ENCODE results near the gene PTH1R.

The PTH1R gene

GRCh38 chr3:46875560-46875959 lies 2.0 kb upstream of the PTH1R start:
- WGBS, 2 experiments (ENCODE audit: insufficient coverage in 2 of 2) = 92 to 96% methylated on average over 4 to 7 of the region's 9 CpGs
- Histone ChIP-seq H3K4me3 (ENCODE audit: extremely low read depth, insufficient read depth, low read length, poor library complexity, severe bottlenecking) (no peak overlapping the region), H3K36me3 (ENCODE audit: control insufficient read depth, insufficient read depth, low read length) (no peaks in the 10 kb centered on the region), H3K4me1 (ENCODE audit: control insufficient read depth, insufficient read depth, low read length, poor library complexity, severe bottlenecking) (peaks cover 48% of the 10 kb centered on the region), H3K27ac (ENCODE audit: low read depth, low read length, severe bottlenecking) (no peak overlapping the region), H3K9me3 (ENCODE audit: control insufficient read depth, low read length) (no peaks in the 10 kb centered on the region)

GRCh38 chr3:46876313-46877300 lies 914 bp upstream of the PTH1R start:
- H3K36me3 ChIP-seq (ENCODE audit: control insufficient read depth, insufficient read depth, low read length) = no peaks in the 10 kb centered on the region
- no peak overlapping the region for H3K4me3 ChIP-seq (ENCODE audit: extremely low read depth, insufficient read depth, low read length, poor library complexity, severe bottlenecking)
- no peaks in the 10 kb centered on the region for H3K9me3 ChIP-seq (ENCODE audit: control insufficient read depth, low read length)
- peaks cover 48% of the 10 kb centered on the region for H3K4me1 ChIP-seq (ENCODE audit: control insufficient read depth, insufficient read depth, low read length, poor library complexity, severe bottlenecking)
- WGBS, 2 experiments (ENCODE audit: insufficient coverage in 2 of 2) = 82 to 86% methylated on average over 5 to 6 of the region's 10 CpGs
- peak overlapping the region; percentile 78 for H3K27ac ChIP-seq (ENCODE audit: low read depth, low read length, severe bottlenecking)

DNA sequence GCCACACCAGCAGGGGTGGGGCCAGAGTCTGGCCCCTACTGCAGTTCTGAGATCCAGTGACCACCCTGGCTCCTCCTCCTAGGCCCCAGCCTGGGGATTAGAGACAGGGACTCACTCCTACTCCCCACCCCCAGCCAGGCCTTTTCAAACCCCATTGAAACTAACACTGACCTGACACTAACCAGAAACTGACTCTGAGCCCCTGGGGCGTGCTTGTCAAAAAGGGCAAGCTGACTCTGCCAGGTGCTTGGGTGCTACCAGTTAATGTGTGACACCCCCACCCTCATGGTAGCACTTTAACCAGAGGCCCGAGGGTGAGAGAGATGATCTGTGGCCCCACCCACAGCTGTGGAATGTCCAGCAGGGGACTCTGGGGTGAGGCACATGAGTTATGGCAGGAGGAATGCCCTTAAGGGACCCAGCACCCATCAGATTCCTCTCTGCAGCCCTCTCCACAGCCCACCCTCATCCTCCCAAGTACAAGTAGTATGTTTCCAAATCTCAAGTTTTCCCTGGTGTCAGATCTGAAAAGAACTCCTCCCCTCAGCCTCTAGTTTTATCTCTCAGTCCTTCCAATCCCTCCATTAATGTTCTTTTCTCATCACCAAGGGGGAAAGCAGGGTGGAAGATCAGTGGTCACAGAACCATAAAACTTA lies 1.4 kb downstream of the PTH1R start:
- Histone ChIP-seq H3K4me1 (ENCODE audit: control insufficient read depth, insufficient read depth, low read length, poor library complexity, severe bottlenecking) (peaks cover 44% of the 10 kb centered on the region), H3K4me3 (ENCODE audit: extremely low read depth, insufficient read depth, low read length, poor library complexity, severe bottlenecking) (no peak overlapping the region), H3K36me3 (ENCODE audit: control insufficient read depth, insufficient read depth, low read length) (no peaks in the 10 kb centered on the region), H3K27ac (ENCODE audit: low read depth, low read length, severe bottlenecking) (peak overlapping the region; percentile 81), H3K9me3 (ENCODE audit: control insufficient read depth, low read length) (no peaks in the 10 kb centered on the region)
- 83% methylated on average over 1 of the region's 2 CpGs; no CpG with 5 or more reads in 1 of the 2 experiments for WGBS, 2 experiments (ENCODE audit: insufficient coverage in 2 of 2)

- Histone ChIP-seq H3K36me3 (ENCODE audit: control insufficient read depth, insufficient read depth, low read length) (no peaks in the 10 kb centered on the region), H3K9me3 (ENCODE audit: control insufficient read depth, low read length) (no peaks in the 10 kb centered on the region), H3K4me1 (ENCODE audit: control insufficient read depth, insufficient read depth, low read length, poor library complexity, severe bottlenecking) (peaks cover 45% of the 10 kb centered on the region), H3K27ac (ENCODE audit: low read depth, low read length, severe bottlenecking) (no peak overlapping the region), H3K4me3 (ENCODE audit: extremely low read depth, insufficient read depth, low read length, poor library complexity, severe bottlenecking) (peak overlapping the region; percentile 54)
- 22% methylated on average over 13 to 21 of the region's 29 CpGs for WGBS, 2 experiments (ENCODE audit: insufficient coverage in 2 of 2)
These were observed 3.5 kb downstream of the PTH1R start for GRCh38 chr3:46880884-46881595.

DNA sequence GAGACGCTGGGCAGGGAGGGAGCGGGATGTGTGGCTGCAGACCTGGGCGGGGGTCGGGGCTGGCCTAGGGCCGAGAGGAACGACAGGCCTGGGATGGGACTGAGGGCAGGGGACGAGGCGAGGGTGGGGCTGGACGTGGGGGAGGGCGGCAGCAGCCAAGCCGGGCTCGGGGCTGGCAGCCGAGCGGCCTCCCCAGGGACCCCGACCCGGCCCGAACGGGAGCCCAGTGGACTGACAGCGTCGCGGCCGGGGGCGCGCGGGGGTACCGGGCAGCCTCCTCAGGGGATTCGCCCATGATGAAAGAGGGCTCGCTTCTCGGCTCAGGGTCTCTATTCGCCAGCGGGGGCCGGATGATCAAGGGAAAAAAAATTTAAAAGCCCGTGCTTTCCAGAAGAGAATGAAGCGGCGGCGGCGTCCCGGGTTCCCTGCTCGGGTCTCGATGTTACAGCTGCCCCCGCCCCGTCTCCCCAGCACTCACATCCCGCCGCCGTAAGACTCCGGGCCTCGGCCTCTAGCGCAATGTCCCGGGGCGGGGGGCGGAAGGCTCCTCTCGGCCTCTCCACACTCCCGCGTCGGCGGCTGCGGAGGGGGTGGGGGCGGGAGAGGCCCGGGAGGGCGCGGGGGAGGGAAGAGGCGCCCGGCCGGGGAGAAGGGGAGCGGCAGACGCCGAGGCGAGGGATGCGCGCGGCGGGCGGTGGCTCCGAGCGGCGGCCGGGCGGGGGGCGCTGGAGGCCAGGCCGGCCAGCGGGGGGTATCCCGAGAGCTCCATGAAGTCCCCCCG lies 4.3 kb downstream of the PTH1R start:
- no peaks in the 10 kb centered on the region for H3K36me3 ChIP-seq (ENCODE audit: control insufficient read depth, insufficient read depth, low read length)
- WGBS, 2 experiments (ENCODE audit: insufficient coverage in 2 of 2) = 0 to 1% methylated on average over 42 to 55 of the region's 83 CpGs
- no peaks in the 10 kb centered on the region for H3K9me3 ChIP-seq (ENCODE audit: control insufficient read depth, low read length)
- peak overlapping the region; percentile 54 for H3K4me3 ChIP-seq (ENCODE audit: extremely low read depth, insufficient read depth, low read length, poor library complexity, severe bottlenecking)
- H3K4me1 ChIP-seq (ENCODE audit: control insufficient read depth, insufficient read depth, low read length, poor library complexity, severe bottlenecking) = peaks cover 39% of the 10 kb centered on the region
- H3K27ac ChIP-seq (ENCODE audit: low read depth, low read length, severe bottlenecking) = no peak overlapping the region

DNA sequence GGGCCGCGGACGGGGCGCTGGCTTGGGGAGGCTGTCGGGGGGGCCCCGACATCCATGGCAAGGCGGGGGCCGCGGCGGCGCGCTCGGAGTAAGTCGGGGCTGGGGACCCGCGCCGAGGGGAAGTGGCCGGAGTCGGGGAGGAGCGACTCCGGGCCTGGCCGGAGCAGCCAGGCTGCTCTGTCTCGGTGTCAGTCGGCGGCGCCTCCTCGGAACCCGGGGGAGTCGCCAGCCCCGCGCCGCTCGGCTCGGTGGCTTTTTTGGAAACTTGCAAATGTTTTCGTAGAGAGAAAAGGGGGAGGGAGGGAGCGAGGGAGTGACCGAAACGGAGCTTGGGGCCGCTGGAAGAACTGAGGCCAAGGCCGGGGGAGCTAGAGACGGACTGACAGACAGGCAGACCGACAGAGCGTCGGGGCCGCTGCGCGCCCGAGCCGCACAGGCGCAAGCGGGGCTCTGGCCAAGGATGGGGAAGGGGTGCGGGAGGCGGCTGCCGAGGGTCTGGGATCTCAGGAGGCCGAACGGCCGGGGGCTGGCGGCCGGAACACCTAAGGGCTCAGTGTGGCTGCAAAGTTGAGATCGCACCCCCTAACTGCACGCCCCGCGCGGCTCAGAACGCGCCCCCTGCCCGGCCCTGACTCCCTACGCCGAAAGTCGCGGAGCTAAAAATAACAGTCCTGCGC lies 5.0 kb downstream of the PTH1R start:
- 0 to 1% methylated on average over 55 to 61 of the region's 72 CpGs for WGBS, 2 experiments (ENCODE audit: insufficient coverage in 2 of 2)
- H3K27ac ChIP-seq (ENCODE audit: low read depth, low read length, severe bottlenecking) = no peak overlapping the region
- peaks cover 32% of the 10 kb centered on the region for H3K4me1 ChIP-seq (ENCODE audit: control insufficient read depth, insufficient read depth, low read length, poor library complexity, severe bottlenecking)
- no peaks in the 10 kb centered on the region for H3K9me3 ChIP-seq (ENCODE audit: control insufficient read depth, low read length)
- no peaks in the 10 kb centered on the region for H3K36me3 ChIP-seq (ENCODE audit: control insufficient read depth, insufficient read depth, low read length)
- peak overlapping the region; percentile 54 for H3K4me3 ChIP-seq (ENCODE audit: extremely low read depth, insufficient read depth, low read length, poor library complexity, severe bottlenecking)

DNA sequence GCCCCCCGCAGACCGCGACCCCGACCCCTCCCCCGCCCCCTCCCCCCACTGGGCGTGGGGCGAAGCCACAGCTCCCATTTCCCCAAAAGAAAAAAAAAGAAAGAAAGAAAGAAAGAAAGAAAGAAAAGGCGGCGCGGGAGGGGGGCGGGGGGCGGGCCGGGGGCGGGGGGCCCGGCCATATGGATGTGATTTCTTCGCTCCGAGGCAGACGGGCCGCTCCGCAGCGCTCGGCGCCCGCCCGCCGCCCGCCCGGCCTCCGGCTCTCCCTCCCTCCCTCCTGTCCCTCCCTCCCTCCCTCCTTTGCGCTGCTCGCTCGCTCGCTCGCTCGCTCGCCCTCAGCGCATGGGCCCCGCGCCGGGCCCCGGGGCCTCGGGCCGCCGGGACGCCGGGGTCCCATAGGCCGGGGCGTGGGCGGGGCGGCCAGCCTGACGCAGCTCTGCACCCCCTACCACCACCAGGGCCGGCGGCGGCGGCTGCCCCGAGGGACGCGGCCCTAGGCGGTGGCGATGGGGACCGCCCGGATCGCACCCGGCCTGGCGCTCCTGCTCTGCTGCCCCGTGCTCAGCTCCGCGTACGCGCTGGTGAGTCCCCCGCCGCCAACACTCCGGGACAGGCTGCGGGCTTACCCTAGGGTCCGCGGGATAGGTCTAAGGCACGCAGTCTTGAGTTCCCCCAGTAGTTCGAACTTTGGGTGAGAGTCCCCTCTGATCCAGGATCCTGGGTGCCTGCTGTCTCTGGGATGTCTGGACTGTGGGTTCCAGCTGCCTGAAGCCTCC lies 5.7 kb downstream of the PTH1R start:
- 1% methylated on average over 38 to 45 of the region's 78 CpGs for WGBS, 2 experiments (ENCODE audit: insufficient coverage in 2 of 2)
- H3K4me3 ChIP-seq (ENCODE audit: extremely low read depth, insufficient read depth, low read length, poor library complexity, severe bottlenecking) = peak overlapping the region; percentile 54
- H3K9me3 ChIP-seq (ENCODE audit: control insufficient read depth, low read length) = no peaks in the 10 kb centered on the region
- peaks cover 26% of the 10 kb centered on the region for H3K4me1 ChIP-seq (ENCODE audit: control insufficient read depth, insufficient read depth, low read length, poor library complexity, severe bottlenecking)
- H3K27ac ChIP-seq (ENCODE audit: low read depth, low read length, severe bottlenecking) = no peak overlapping the region
- no peaks in the 10 kb centered on the region for H3K36me3 ChIP-seq (ENCODE audit: control insufficient read depth, insufficient read depth, low read length)

DNA sequence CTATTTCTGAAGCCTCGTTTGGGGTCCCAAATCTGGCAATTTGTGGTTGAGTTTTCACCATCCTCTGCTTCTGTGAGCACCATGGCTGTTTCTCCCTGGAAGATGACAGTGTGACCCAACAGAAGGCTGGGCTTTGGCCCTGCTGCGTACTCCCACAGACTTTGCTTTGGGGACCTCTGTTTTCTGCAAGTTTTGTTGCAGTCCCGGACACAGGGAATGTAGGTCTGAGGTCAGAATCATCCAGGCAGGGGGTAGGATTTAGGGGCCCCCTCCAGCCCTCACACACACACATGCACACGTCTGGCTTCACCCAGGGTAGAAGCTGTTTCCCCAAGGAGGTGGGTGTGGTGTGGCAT lies 6.3 kb downstream of the PTH1R start:
- WGBS, 2 experiments (ENCODE audit: insufficient coverage in 2 of 2) = 11 to 26% methylated on average over 3 of the region's 4 CpGs
- Histone ChIP-seq H3K36me3 (ENCODE audit: control insufficient read depth, insufficient read depth, low read length) (no peaks in the 10 kb centered on the region), H3K4me1 (ENCODE audit: control insufficient read depth, insufficient read depth, low read length, poor library complexity, severe bottlenecking) (peaks cover 25% of the 10 kb centered on the region), H3K4me3 (ENCODE audit: extremely low read depth, insufficient read depth, low read length, poor library complexity, severe bottlenecking) (peak overlapping the region; percentile 41), H3K9me3 (ENCODE audit: control insufficient read depth, low read length) (no peaks in the 10 kb centered on the region), H3K27ac (ENCODE audit: low read depth, low read length, severe bottlenecking) (no peak overlapping the region)

DNA sequence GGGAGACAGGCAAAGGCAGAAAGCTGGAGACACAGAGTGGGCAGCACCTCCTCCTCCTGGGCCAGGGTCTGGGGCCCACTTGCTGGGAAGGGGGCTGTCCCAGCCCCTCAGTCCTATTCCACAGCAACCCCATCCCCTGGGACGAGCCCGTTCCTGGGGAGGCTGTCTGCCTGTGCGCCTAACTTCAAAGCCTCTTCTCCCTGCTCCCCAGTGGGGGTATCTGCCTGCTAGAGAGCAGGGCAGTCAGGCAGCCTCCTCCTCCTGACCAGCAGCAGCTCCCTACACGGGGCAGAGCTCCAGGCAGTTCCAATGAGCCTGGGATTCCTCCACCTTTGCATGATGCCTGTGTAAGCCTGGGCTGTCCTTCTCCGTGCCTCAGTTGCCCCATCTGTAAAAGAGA lies 6.9 kb downstream of the PTH1R start:
- 23 to 24% methylated on average over 5 of the region's 5 CpGs for WGBS, 2 experiments (ENCODE audit: insufficient coverage in 2 of 2)
- peak overlapping the region; percentile 41 for H3K4me3 ChIP-seq (ENCODE audit: extremely low read depth, insufficient read depth, low read length, poor library complexity, severe bottlenecking)
- H3K27ac ChIP-seq (ENCODE audit: low read depth, low read length, severe bottlenecking) = no peak overlapping the region
- H3K9me3 ChIP-seq (ENCODE audit: control insufficient read depth, low read length) = no peaks in the 10 kb centered on the region
- no peaks in the 10 kb centered on the region for H3K36me3 ChIP-seq (ENCODE audit: control insufficient read depth, insufficient read depth, low read length)
- peaks cover 20% of the 10 kb centered on the region for H3K4me1 ChIP-seq (ENCODE audit: control insufficient read depth, insufficient read depth, low read length, poor library complexity, severe bottlenecking)
